Measurements from ENCODE around the gene SGPL1. TPM values are rescaled to one million over a fixed set of nuclear protein-coding genes. Genes with fewer than 3 reads are reported as not detected.

Gene SGPL1
- total and polyA plus RNA-seq, 2 experiments from 2014 or later, result 12.0 to 42.7 TPM

GRCh38 chr10:70866424-70866823 is 50.7 kb downstream of the SGPL1 start:
- Mint-ChIP-seq H3K27ac (no peak overlapping the region), H3K27me3 (ENCODE audit: insufficient read depth, low read depth, poor library complexity) (no peaks in the 10 kb centered on the region), H3K4me3 (no peak overlapping the region), H3K9me3 (no peaks in the 10 kb centered on the region), H3K36me3 (ENCODE audit: low read depth) (peaks cover 33% of the 10 kb centered on the region), H3K4me1 (peaks cover 23% of the 10 kb centered on the region)
- Histone ChIP-seq H3K4me2 (no peak overlapping the region), H2AFZ (no peak overlapping the region), H3K27me3 (ENCODE audit: insufficient read depth) (no peaks in the 10 kb centered on the region), H3K36me3 (ENCODE audit: insufficient read depth) (peaks cover 14% of the 10 kb centered on the region), H3K4me3 (no peak overlapping the region), H3K9me2 (ENCODE audit: insufficient read depth) (no peaks in the 10 kb centered on the region), H3K27ac (ENCODE audit: low read depth) (0 out of 2 replicates have a peak overlapping the region, but pooled peaks have one; percentile 26), H3F3A (replicated peaks; ENCODE audit: low read depth) (no peaks in the 10 kb centered on the region), H3K4me1 (ENCODE audit: insufficient read depth) (0 out of 2 replicates have a peak, but pooled peaks cover 7% of the 10 kb centered on the region), H4K20me1 (replicated peaks; ENCODE audit: insufficient read depth) (0 out of 2 replicates have a peak, but pooled peaks cover 4% of the 10 kb centered on the region), H3K79me2 (replicated peaks; ENCODE audit: insufficient read depth) (no peaks in the 10 kb centered on the region)
- DNase-seq (ENCODE audit: low spot score) (no peak), ATAC-seq (no peak)
- TF ChIP-seq STAT1 (IDR thresholded peaks at IDR 0.05; ENCODE audit: unreplicated experiment), result no peak
- TF ChIP-seq POLR2AphosphoS5 (IDR thresholded peaks at IDR 0.05; ENCODE audit: low read depth), result no peak
- TF ChIP-seq ZNF114 (CRISPR knock-in tag; IDR thresholded peaks at IDR 0.05), result no peak
- TF ChIP-seq, protein P1, sequence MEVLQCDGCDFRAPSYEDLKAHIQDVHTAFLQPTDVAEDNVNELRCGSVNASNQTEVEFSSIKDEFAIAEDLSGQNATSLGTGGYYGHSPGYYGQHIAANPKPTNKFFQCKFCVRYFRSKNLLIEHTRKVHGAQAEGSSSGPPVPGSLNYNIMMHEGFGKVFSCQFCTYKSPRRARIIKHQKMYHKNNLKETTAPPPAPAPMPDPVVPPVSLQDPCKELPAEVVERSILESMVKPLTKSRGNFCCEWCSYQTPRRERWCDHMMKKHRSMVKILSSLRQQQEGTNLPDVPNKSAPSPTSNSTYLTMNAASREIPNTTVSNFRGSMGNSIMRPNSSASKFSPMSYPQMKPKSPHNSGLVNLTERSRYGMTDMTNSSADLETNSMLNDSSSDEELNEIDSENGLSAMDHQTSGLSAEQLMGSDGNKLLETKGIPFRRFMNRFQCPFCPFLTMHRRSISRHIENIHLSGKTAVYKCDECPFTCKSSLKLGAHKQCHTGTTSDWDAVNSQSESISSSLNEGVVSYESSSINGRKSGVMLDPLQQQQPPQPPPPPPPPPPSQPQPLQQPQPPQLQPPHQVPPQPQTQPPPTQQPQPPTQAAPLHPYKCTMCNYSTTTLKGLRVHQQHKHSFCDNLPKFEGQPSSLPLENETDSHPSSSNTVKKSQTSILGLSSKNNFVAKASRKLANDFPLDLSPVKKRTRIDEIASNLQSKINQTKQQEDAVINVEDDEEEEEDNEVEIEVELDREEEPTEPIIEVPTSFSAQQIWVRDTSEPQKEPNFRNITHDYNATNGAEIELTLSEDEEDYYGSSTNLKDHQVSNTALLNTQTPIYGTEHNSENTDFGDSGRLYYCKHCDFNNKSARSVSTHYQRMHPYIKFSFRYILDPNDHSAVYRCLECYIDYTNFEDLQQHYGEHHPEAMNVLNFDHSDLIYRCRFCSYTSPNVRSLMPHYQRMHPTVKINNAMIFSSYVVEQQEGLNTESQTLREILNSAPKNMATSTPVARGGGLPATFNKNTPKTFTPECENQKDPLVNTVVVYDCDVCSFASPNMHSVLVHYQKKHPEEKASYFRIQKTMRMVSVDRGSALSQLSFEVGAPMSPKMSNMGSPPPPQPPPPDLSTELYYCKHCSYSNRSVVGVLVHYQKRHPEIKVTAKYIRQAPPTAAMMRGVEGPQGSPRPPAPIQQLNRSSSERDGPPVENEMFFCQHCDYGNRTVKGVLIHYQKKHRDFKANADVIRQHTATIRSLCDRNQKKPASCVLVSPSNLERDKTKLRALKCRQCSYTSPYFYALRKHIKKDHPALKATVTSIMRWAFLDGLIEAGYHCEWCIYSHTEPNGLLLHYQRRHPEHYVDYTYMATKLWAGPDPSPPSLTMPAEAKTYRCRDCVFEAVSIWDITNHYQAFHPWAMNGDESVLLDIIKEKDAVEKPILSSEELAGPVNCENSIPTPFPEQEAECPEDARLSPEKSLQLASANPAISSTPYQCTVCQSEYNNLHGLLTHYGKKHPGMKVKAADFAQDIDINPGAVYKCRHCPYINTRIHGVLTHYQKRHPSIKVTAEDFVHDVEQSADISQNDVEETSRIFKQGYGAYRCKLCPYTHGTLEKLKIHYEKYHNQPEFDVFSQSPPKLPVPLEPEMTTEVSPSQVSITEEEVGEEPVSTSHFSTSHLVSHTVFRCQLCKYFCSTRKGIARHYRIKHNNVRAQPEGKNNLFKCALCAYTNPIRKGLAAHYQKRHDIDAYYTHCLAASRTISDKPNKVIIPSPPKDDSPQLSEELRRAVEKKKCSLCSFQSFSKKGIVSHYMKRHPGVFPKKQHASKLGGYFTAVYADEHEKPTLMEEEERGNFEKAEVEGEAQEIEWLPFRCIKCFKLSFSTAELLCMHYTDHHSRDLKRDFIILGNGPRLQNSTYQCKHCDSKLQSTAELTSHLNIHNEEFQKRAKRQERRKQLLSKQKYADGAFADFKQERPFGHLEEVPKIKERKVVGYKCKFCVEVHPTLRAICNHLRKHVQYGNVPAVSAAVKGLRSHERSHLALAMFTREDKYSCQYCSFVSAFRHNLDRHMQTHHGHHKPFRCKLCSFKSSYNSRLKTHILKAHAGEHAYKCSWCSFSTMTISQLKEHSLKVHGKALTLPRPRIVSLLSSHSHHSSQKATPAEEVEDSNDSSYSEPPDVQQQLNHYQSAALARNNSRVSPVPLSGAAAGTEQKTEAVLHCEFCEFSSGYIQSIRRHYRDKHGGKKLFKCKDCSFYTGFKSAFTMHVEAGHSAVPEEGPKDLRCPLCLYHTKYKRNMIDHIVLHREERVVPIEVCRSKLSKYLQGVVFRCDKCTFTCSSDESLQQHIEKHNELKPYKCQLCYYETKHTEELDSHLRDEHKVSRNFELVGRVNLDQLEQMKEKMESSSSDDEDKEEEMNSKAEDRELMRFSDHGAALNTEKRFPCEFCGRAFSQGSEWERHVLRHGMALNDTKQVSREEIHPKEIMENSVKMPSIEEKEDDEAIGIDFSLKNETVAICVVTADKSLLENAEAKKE (CRISPR knock-in tag; IDR thresholded peaks at IDR 0.05), result no peak
- TF ChIP-seq ZNF331 (CRISPR knock-in tag; IDR thresholded peaks at IDR 0.05; ENCODE audit: low read depth), result no peak
- TF ChIP-seq, protein P2, sequence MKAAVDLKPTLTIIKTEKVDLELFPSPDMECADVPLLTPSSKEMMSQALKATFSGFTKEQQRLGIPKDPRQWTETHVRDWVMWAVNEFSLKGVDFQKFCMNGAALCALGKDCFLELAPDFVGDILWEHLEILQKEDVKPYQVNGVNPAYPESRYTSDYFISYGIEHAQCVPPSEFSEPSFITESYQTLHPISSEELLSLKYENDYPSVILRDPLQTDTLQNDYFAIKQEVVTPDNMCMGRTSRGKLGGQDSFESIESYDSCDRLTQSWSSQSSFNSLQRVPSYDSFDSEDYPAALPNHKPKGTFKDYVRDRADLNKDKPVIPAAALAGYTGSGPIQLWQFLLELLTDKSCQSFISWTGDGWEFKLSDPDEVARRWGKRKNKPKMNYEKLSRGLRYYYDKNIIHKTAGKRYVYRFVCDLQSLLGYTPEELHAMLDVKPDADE (IDR thresholded peaks at IDR 0.05), result no peak
- TF ChIP-seq CTCF (conservative IDR thresholded peaks at IDR 0.05; ENCODE audit: low read depth in 2 of 2), result no peak
- no peak for TF ChIP-seq EZH2phosphoT487 (IDR thresholded peaks at IDR 0.05; ENCODE audit: unreplicated experiment)
- no peak for TF ChIP-seq EZH2 (IDR thresholded peaks at IDR 0.05; ENCODE audit: low read depth, unreplicated experiment)
- no peak for TF ChIP-seq NANOG (IDR thresholded peaks at IDR 0.05; ENCODE audit: borderline replicate concordance)
- no peak for TF ChIP-seq REST (IDR thresholded peaks at IDR 0.05; ENCODE audit: unreplicated experiment)
- TF ChIP-seq JUNB (IDR thresholded peaks at IDR 0.05; ENCODE audit: unreplicated experiment), result no peak
- no peak for TF ChIP-seq CREB1 (CRISPR knock-in tag; IDR thresholded peaks at IDR 0.05; ENCODE audit: low read depth)

Measured in GM23338 (cell line).